Heart left ventricle (tissue), 16 donors: ENCODE results near the gene CCDC28B. TPM values are rescaled to one million over a fixed set of nuclear protein-coding genes. Genes with fewer than 3 reads are reported as not detected.
A peak's percentile ranks its signal among the peaks of the same experiment; 100 is the strongest.

ENCODE experiments used
- ATAC-seq, 4 donors: fragments of 200-7000 bp; cut with Tn5 transposase; one replicate each; pipeline ENCODE4 v1.9.1; 2020 to 2022; ENCODE audit warnings: moderate library complexity in 4 of 4, mild to moderate bottlenecking in 3 of 4, moderate number of reproducible peaks in 1 of 4
- DNase-seq, 5 donors: peaks; one replicate each; pipeline ENCODE4 v3.0.0-alpha.2; 2020
- H3K27ac ChIP-seq, 12 donors: fragments of 200-600 bp; sonication (generic) in 4 of 12; one replicate each; pipeline versions ENCODE4 v1.5.0 to v1.8.0; 2016 to 2022; ENCODE audit warnings: mild to moderate bottlenecking in 2 of 12
- H3K27me3 ChIP-seq, 9 donors: fragments of 200-600 bp; sonication (generic) in 2 of 9; one replicate each; pipeline versions ENCODE4 v1.5.1 to v1.8.0; 2016 to 2022; ENCODE audit warnings: mild to moderate bottlenecking in 3 of 9
- H3K36me3 ChIP-seq, 9 donors: fragments of 200-600 bp; sonication (generic) in 2 of 9; one replicate each; pipeline versions ENCODE4 v1.5.0 to v1.8.0; 2018 to 2022; ENCODE audit warnings: mild to moderate bottlenecking in 2 of 9
- H3K4me1 ChIP-seq, 12 donors: fragments of 200-600 bp; sonication (generic) in 4 of 12; one replicate each; pipeline versions ENCODE4 v1.5.0 to v1.8.0; 2016 to 2022; ENCODE audit warnings: mild to moderate bottlenecking in 3 of 12
- H3K4me3 ChIP-seq, 12 donors: fragments of 200-600 bp; sonication (generic) in 4 of 12; one replicate each; pipeline versions ENCODE4 v1.5.0 to v1.8.0; 2017 to 2022; ENCODE audit warnings: mild to moderate bottlenecking in 9 of 12, moderate library complexity in 4 of 12
- H3K9me3 ChIP-seq, 12 donors: fragments of 200-600 bp; sonication (generic) in 4 of 12; one replicate each; pipeline versions ENCODE4 v1.5.0 to v1.8.0; 2016 to 2022; ENCODE audit warnings: mild to moderate bottlenecking in 1 of 12
- CTCF ChIP-seq, 12 donors: fragments of 200-600 bp; sonication (generic) in 4 of 12; IDR thresholded peaks; one replicate each; pipeline versions ENCODE4 v1.5.0 to v1.8.0; 2018 to 2022; ENCODE audit warnings: antibody characterized with exemption in 12 of 12, mild to moderate bottlenecking in 5 of 12
- POLR2A ChIP-seq, 2 donors: fragments of 450-650 bp; IDR thresholded peaks; one replicate each; pipeline ENCODE4 v1.6.1; 2017; ENCODE audit warnings: antibody characterized with exemption in 2 of 2, mild to moderate bottlenecking in 2 of 2, moderate library complexity in 2 of 2
- WGBS, 4 donors: extraction: QIAGEN DNeasy Blood & Tissue Kit in 2 of 4; methylation state at CpG; one replicate each; pipeline versions ENCODE4 v1.1.5 to v1.1.7; 2013 to 2018; 5-methylcytosine and 5-hydroxymethylcytosine counted together
- intact Hi-C, 10 donors: fragments of 100-400 bp; cut with DNase I; formaldehyde crosslinking; loops; one replicate each; pipeline versions ENCODE4 v1.11.1 to v1.14.2; 2022
- polyA plus RNA-seq, 2 donors: library from polyadenylated mRNA; stranded (reverse); fragments of 200-250 nt; gene quantifications; one replicate each; pipeline ENCODE4 v1.2.3, GENCODE V29; 2013
- total RNA-seq, 9 donors: library from RNA; depleted of rRNA in 2 of 9; stranded (reverse); fragments of >200 nt in 2 of 9; fragmentation: NEBNext Ultra II Directional in 3 of 9; extraction: Animal tissue kit (Norgen Biotek cat#: 25700) in 3 of 9; gene quantifications; one replicate each; pipeline versions ENCODE4 v1.1.0 to v1.2.4, GENCODE V29; 2016 to 2023
- donor health status: ischemic (EF 13 %, LVEDD 7.1; RV severe dilation, severe dysfunction).
- donor health status: healthy with polysubstance abuse.
- donor health status: DM: no; HTN: yes; CAD: no.
- donor health status: DM: no; HTN: no; CAD: no.
- donor health status: ischemic (EF 25% LVEDD 6.9; RV normal size, moderate dysfunction).
- donor health status: ischemic (EF 25% LVEDD 5.7; RV mildly dilated, moderate dysfunction).
- donor health status: healthy.
- donor health status: DM: yes; HTN: yes; CAD: no.
- donor health status: ischemic (EF 35%, LVEDD 5.7; RV mildly dilated, moderate dysfunction).
- donor health status: nonischemic (EF 11% LVEDD 7.7; RV severe dilation, severe dysfunction).
- donor health status: DM: yes; HTN: yes; CAD: no.
- donor health status: PGD.
- donor health status: ischemic (EF 29% LVEDD 5.4; RV normal size, mild dysfunction).
- donor health status: nonischemic (EF 23%, LVEDD 6.1; RV moderate dilation, normal function).

CCDC28B gene
- total and polyA plus RNA-seq, 11 donors = 12.5 to 40.2 (median 17.0) TPM

- Histone ChIP-seq H3K9me3 (no peaks in the 10 kb centered on the region), H3K27me3 (no peaks in the 10 kb centered on the region), H3K4me1 (peaks cover 4 to 59% (median 44%) of the 10 kb centered on the region in 12 donors), H3K4me3 (peak overlapping the region; percentile 30 to 81 (median 69)), H3K36me3 (peaks cover 0 to 45% (median 43%) of the 10 kb centered on the region in 9 donors), H3K27ac (peak overlapping the region; percentile 80 to 99 (median 94))
- TF ChIP-seq CTCF (IDR thresholded peaks at IDR 0.05) = no peak
- 6 to 10% (median 7%) methylated on average over 24 to 36 of the region's 36 CpGs for whole genome bisulfite sequencing, 4 donors
- intact Hi-C loops = loop anchor here in 1 of 10 donors (2.0 kb wide), 1 partner anchor 20 kb away; the partner anchor contains the start of gene CCDC28B
- DNase-seq (peak; percentile 54 to 80 (median 67)), ATAC-seq (peak in 3 of 4 donors; percentile 31 to 53 (median 42))
These were observed 20.0 kb upstream of the CCDC28B start for GRCh38 chr1:32180186-32181060.

DNA sequence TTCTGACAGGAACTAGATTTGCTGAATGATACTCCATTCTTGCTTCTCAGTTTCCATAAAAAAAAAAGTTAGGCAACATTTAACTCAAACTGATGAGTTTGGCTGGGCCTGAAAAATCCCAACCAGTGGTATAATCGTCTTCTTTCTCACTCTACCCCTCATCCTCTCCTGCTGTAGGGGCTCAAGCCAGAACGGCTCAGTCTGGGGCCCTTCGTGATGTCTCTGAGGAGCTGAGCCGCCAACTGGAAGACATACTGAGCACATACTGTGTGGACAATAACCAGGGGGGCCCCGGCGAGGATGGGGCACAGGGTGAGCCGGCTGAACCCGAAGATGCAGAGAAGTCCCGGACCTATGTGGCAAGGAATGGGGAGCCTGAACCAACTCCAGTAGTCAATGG lies 19.3 kb upstream of the CCDC28B start:
- intact Hi-C loops = loop anchor here in 1 of 10 donors (2.0 kb wide), 1 partner anchor 20 kb away; the partner anchor contains the start of gene CCDC28B
- 73 to 82% (median 77%) methylated on average over 9 of the region's 9 CpGs for WGBS, 4 donors
- Histone ChIP-seq H3K4me1 (peaks cover 4 to 64% (median 44%) of the 10 kb centered on the region in 12 donors), H3K27ac (peak overlapping the region in 8 of 12 donors; percentile 90 to 99 (median 94)), H3K36me3 (peaks cover 0 to 51% (median 49%) of the 10 kb centered on the region in 9 donors), H3K9me3 (no peaks in the 10 kb centered on the region), H3K4me3 (peak overlapping the region in 11 of 12 donors; percentile 30 to 81 (median 71)), H3K27me3 (no peaks in the 10 kb centered on the region)
- ATAC-seq (no peak), DNase-seq (no peak)
- TF ChIP-seq POLR2A (IDR thresholded peaks at IDR 0.05) (no peak), CTCF (IDR thresholded peaks at IDR 0.05) (no peak)

- intact Hi-C loops = loop anchor here in 1 of 10 donors (2.0 kb wide), 1 partner anchor 19 kb away; the partner anchor contains the start of gene CCDC28B
- no peaks in the 10 kb centered on the region for H3K27me3 ChIP-seq
- no peaks in the 10 kb centered on the region for H3K9me3 ChIP-seq
- TF ChIP-seq POLR2A (IDR thresholded peaks at IDR 0.05) (no peak), CTCF (IDR thresholded peaks at IDR 0.05) (no peak)
- WGBS, 4 donors = 79 to 84% (median 80%) methylated on average over 5 of the region's 5 CpGs
- H3K4me1 ChIP-seq = peaks cover 4 to 65% (median 44%) of the 10 kb centered on the region in 12 donors
- peaks cover 0 to 56% (median 54%) of the 10 kb centered on the region in 9 donors for H3K36me3 ChIP-seq
- ATAC-seq (no peak), DNase-seq (no peak)
- H3K27ac ChIP-seq = peak overlapping the region in 3 of 12 donors; percentile 94 to 99 (median 96)
- H3K4me3 ChIP-seq = peak overlapping the region in 6 of 12 donors; percentile 66 to 81 (median 72)
These were observed 18.8 kb upstream of the CCDC28B start for GRCh38 chr1:32181563-32181962.

GRCh38 chr1:32182060-32182459 lies 18.3 kb upstream of the CCDC28B start:
- peak overlapping the region in 3 of 12 donors; percentile 66 to 75 (median 66) for H3K4me3 ChIP-seq
- H3K36me3 ChIP-seq = peaks cover 0 to 61% (median 59%) of the 10 kb centered on the region in 9 donors
- intact Hi-C loops = no loop called here
- no peak for DNase-seq
- no peaks in the 10 kb centered on the region for H3K9me3 ChIP-seq
- H3K27me3 ChIP-seq = no peaks in the 10 kb centered on the region
- peak overlapping the region in 1 of 12 donors; percentile 99 for H3K27ac ChIP-seq
- no peak for TF ChIP-seq POLR2A (IDR thresholded peaks at IDR 0.05)
- no peak for TF ChIP-seq CTCF (IDR thresholded peaks at IDR 0.05)
- H3K4me1 ChIP-seq = peaks cover 4 to 69% (median 46%) of the 10 kb centered on the region in 12 donors
- ATAC-seq = no peak
- WGBS, 4 donors = 88 to 95% (median 90%) methylated on average over 6 of the region's 6 CpGs
